IMR-90 (cell line): ENCODE results near the gene DEFB125. TPM values are rescaled to one million over a fixed set of nuclear protein-coding genes. Genes with fewer than 3 reads are reported as not detected.

Experiments used
- ATAC-seq: fragments of 200-7000 bp; cut with Tn5 transposase; 2 replicates; pipeline ENCODE4 v1.9.1; 2020; ENCODE audit warnings: low read depth, mild to moderate bottlenecking, moderate library complexity
- BruUV-seq: library from RNA; stranded (reverse); fragments of 400-500 nt; replicated peaks from 2 replicates; lab custom pipeline; 2021; lab: Mats Ljungman, UMichigan
- CTCF ChIA-PET: fragments of 300-600 bp; formaldehyde crosslinking; extraction: SDS; loops from one replicate; lab custom pipeline; 2021; ENCODE audit warnings: antibody characterized with exemption; lab: Yijun Ruan, JAX
- POLR2A ChIA-PET: fragments of 300-600 bp; sonication (Branson Sonifier 250); formaldehyde crosslinking; loops from one replicate; lab custom pipeline; 2022; ENCODE audit warnings: antibody characterized with exemption; ENCODE audit not compliant: unreplicated experiment; lab: Charles Lee
- DNase-seq: peaks from one replicate; pipeline ENCODE4 v3.0.0; 2013
- H2AFZ ChIP-seq: replicated peaks from 2 replicates; pipeline ENCODE3; 2013; ENCODE audit warnings: low read length, mild to moderate bottlenecking; ENCODE audit not compliant: poor library complexity
- H2AK5ac ChIP-seq: 2 replicates; pipeline ENCODE4 v1.6.1; 2013; ENCODE audit warnings: low read depth, low read length, inconsistent platforms
- H2AK9ac ChIP-seq: replicated peaks from 2 replicates; pipeline ENCODE3; 2013; ENCODE audit warnings: mild to moderate bottlenecking, low read depth, low read length, moderate library complexity; ENCODE audit not compliant: poor library complexity
- H2BK120ac ChIP-seq: 2 replicates; pipeline ENCODE4 v1.6.1; 2013; ENCODE audit warnings: low read depth, low read length, inconsistent platforms
- H2BK15ac ChIP-seq: 3 replicates; pipeline ENCODE4 v1.6.1; 2013; ENCODE audit warnings: low read depth, low read length, inconsistent platforms
- H2BK20ac ChIP-seq: 2 replicates; pipeline ENCODE4 v1.6.1; 2013; ENCODE audit warnings: low read depth, mild to moderate bottlenecking, inconsistent platforms, low read length, moderate library complexity
- H2BK5ac ChIP-seq: 2 replicates; pipeline ENCODE4 v1.6.1; 2013; ENCODE audit warnings: mild to moderate bottlenecking, low read depth, low read length, inconsistent platforms; ENCODE audit not compliant: poor library complexity, severe bottlenecking
- H3K14ac ChIP-seq: replicated peaks from 2 replicates; pipeline ENCODE4 v1.6.1; 2013; ENCODE audit warnings: low read depth, low read length, inconsistent platforms
- H3K18ac ChIP-seq: 2 replicates; pipeline ENCODE4 v1.6.1; 2013; ENCODE audit warnings: low read depth, low read length, control low read depth
- H3K23ac ChIP-seq: 2 replicates; pipeline ENCODE4 v1.6.1; 2013; ENCODE audit warnings: low read depth, low read length, inconsistent platforms
- H3K27ac ChIP-seq: 2 replicates; pipeline ENCODE4 v1.5.1; 2013; ENCODE audit warnings: mild to moderate bottlenecking, control low read depth, low read length; ENCODE audit not compliant: insufficient read depth
- H3K27me3 ChIP-seq: 2 replicates; pipeline ENCODE4 v1.6.1; 2013; ENCODE audit warnings: low read length; ENCODE audit not compliant: control insufficient read depth, insufficient read depth
- H3K36me3 ChIP-seq: 2 replicates; pipeline ENCODE4 v1.6.1; 2013; ENCODE audit warnings: low read length, mixed read lengths; ENCODE audit not compliant: control insufficient read depth, insufficient read depth
- H3K4ac ChIP-seq: 2 replicates; pipeline ENCODE4 v1.6.1; 2013; ENCODE audit warnings: low read depth, low read length, inconsistent platforms
- H3K4me1 ChIP-seq: 2 replicates; pipeline ENCODE4 v1.6.1; 2013; ENCODE audit warnings: low read length, mixed read lengths; ENCODE audit not compliant: control insufficient read depth, insufficient read depth
- H3K4me2 ChIP-seq: 2 replicates; pipeline ENCODE4 v1.6.1; 2013; ENCODE audit warnings: low read depth, mild to moderate bottlenecking, control low read depth, low read length, moderate library complexity
- H3K4me3 ChIP-seq: 2 replicates; pipeline ENCODE4 v1.5.1; 2013; ENCODE audit warnings: low read depth, mild to moderate bottlenecking, control low read depth, low read length, moderate library complexity; ENCODE audit not compliant: insufficient read depth
- H3K56ac ChIP-seq: 2 replicates; pipeline ENCODE4 v1.6.1; 2013; ENCODE audit warnings: low read length, inconsistent platforms; ENCODE audit not compliant: insufficient read depth; ENCODE audit errors: extremely low read depth
- H3K79me1 ChIP-seq, 2 experiments: 2 replicates each; pipeline ENCODE4 v1.6.1; 2013; ENCODE audit warnings: low read length in 2 of 2, inconsistent platforms in 1 of 2, low read depth in 1 of 2
- H3K9ac ChIP-seq: 2 replicates; pipeline ENCODE4 v1.6.1; 2013; ENCODE audit warnings: low read depth, low read length, control low read depth
- H3K9me1 ChIP-seq: 2 replicates; pipeline ENCODE4 v1.6.1; 2013; ENCODE audit warnings: low read length, inconsistent platforms; ENCODE audit not compliant: insufficient read depth
- H3K9me3 ChIP-seq: 2 replicates; pipeline ENCODE4 v1.6.1; 2013; ENCODE audit warnings: low read length; ENCODE audit not compliant: control insufficient read depth, insufficient read depth
- H4K20me1 ChIP-seq: 2 replicates; pipeline ENCODE4 v1.6.1; 2013; ENCODE audit warnings: low read length, inconsistent platforms; ENCODE audit not compliant: insufficient read depth
- H4K5ac ChIP-seq: 2 replicates; pipeline ENCODE4 v1.6.1; 2013; ENCODE audit warnings: mild to moderate bottlenecking, low read depth, low read length, control low read depth
- H4K8ac ChIP-seq, 2 experiments: 2 replicates each; pipeline ENCODE4 v1.6.1; 2013; ENCODE audit warnings: low read depth in 2 of 2, low read length in 2 of 2, control low read depth in 1 of 2, inconsistent platforms in 1 of 2
- H4K91ac ChIP-seq: 2 replicates; pipeline ENCODE4 v1.6.1; 2013; ENCODE audit warnings: low read depth, low read length, inconsistent platforms; ENCODE audit not compliant: insufficient read depth
- BHLHE40 ChIP-seq: fragments of 150-350 bp; IDR thresholded peaks from 2 replicates; pipeline ENCODE4 v1.6.1; 2016; ENCODE audit warnings: mild to moderate bottlenecking, low read depth, low read length
- CEBPB ChIP-seq: IDR thresholded peaks from 2 replicates; pipeline ENCODE4 v1.6.1; 2012; ENCODE audit warnings: low read depth, low read length, improper control_type of control experiment
- CHD1 ChIP-seq: IDR thresholded peaks from 2 replicates; pipeline ENCODE4 v1.6.1; 2012; ENCODE audit warnings: low read depth, low read length, improper control_type of control experiment
- CTCF ChIP-seq: conservative IDR thresholded peaks from 2 replicates; pipeline ENCODE4 v1.5.1; 2012; ENCODE audit warnings: mild to moderate bottlenecking, low read depth, low read length, improper control_type of control experiment
- ELK1 ChIP-seq: fragments of 150-350 bp; IDR thresholded peaks from 2 replicates; pipeline ENCODE4 v1.6.1; 2016; ENCODE audit warnings: low read depth, mild to moderate bottlenecking, low read length, moderate library complexity, borderline replicate concordance
- FOS ChIP-seq: fragments of 150-350 bp; IDR thresholded peaks from 2 replicates; pipeline ENCODE4 v1.6.1; 2016; ENCODE audit warnings: low read depth, low read length
- MAZ ChIP-seq: IDR thresholded peaks from 2 replicates; pipeline ENCODE4 v1.6.1; 2012; ENCODE audit warnings: low read depth, mild to moderate bottlenecking, low read length, improper control_type of control experiment, moderate library complexity, borderline replicate concordance
- MXI1 ChIP-seq: IDR thresholded peaks from 2 replicates; pipeline ENCODE4 v1.6.1; 2012; ENCODE audit warnings: low read depth, mild to moderate bottlenecking, low read length, moderate library complexity, borderline replicate concordance
- NFE2L2 ChIP-seq: fragments of 150-350 bp; IDR thresholded peaks from 2 replicates; pipeline ENCODE4 v1.6.1; 2016; ENCODE audit warnings: low read depth, mild to moderate bottlenecking, low read length
- POLR2A ChIP-seq: IDR thresholded peaks from 2 replicates; pipeline ENCODE4 v1.6.1; 2012; ENCODE audit warnings: mild to moderate bottlenecking, low read depth, low read length
- RAD21 ChIP-seq: IDR thresholded peaks from 2 replicates; pipeline ENCODE4 v1.6.1; 2012; ENCODE audit warnings: low read length, improper control_type of control experiment
- RCOR1 ChIP-seq: IDR thresholded peaks from 2 replicates; pipeline ENCODE4 v1.6.1; 2012; ENCODE audit warnings: mild to moderate bottlenecking, low read length, improper control_type of control experiment; ENCODE audit not compliant: insufficient replicate concordance
- RFX5 ChIP-seq: IDR thresholded peaks from 2 replicates; pipeline ENCODE4 v1.8.0; 2012; ENCODE audit warnings: low read depth, mild to moderate bottlenecking, low read length, moderate library complexity
- SMC3 ChIP-seq: fragments of 150-350 bp; IDR thresholded peaks from 2 replicates; pipeline ENCODE4 v1.6.1; 2016; ENCODE audit warnings: low read depth, mild to moderate bottlenecking, antibody characterized with exemption, low read length, moderate library complexity
- USF2 ChIP-seq: fragments of 150-350 bp; IDR thresholded peaks from 2 replicates; pipeline ENCODE4 v1.6.1; 2017; ENCODE audit warnings: mild to moderate bottlenecking, antibody characterized with exemption, low read length, low read depth
- WGBS, 2 experiments: methylation state at CpG; one replicate each; pipeline versions ENCODE4 v1.1.5 to v1.1.7; 2013; ENCODE audit warnings: missing lambda C conversion rate in 2 of 2; ENCODE audit not compliant: insufficient read length in 1 of 2; ENCODE audit errors: extremely low coverage in 2 of 2; 5-methylcytosine and 5-hydroxymethylcytosine counted together
- dilution Hi-C: fragments of 300-500 bp; cut with HindIII; formaldehyde crosslinking; loops from one replicate; pipeline ENCODE4 v1.14.3; 2018; ENCODE audit warnings: low sequenced_read_pairs; ENCODE audit not compliant: unreplicated experiment
- in situ Hi-C: fragments of 300-500 bp; cut with MboI; formaldehyde crosslinking; loops from 3 replicates; pipeline ENCODE4 v1.14.3; 2019; ENCODE audit warnings: low sequenced_read_pairs, inconsistent platforms, mixed read lengths
- intact Hi-C: fragments of 100-400 bp; cut with micrococcal nuclease; formaldehyde crosslinking; loops from 2 replicates; pipeline ENCODE4 v1.10.0; 2022
- polyA plus RNA-seq, 3 experiments: library from polyadenylated mRNA; depleted of rRNA; stranded (reverse); fragments of >200 nt; gene quantifications; 2 replicates each; pipeline ENCODE4 v1.2.3, GENCODE V29; 2012; ENCODE audit warnings: low replicate concordance in 1 of 3
- total RNA-seq: library from RNA; depleted of rRNA; stranded (reverse); fragments of >200 nt; gene quantifications from 2 replicates; pipeline ENCODE4 v1.2.3, GENCODE V29; 2012

DEFB125 gene
- total and polyA plus RNA-seq, 2 of the 4 experiments (the other 2 are of a cell fraction) = not detected

DNA sequence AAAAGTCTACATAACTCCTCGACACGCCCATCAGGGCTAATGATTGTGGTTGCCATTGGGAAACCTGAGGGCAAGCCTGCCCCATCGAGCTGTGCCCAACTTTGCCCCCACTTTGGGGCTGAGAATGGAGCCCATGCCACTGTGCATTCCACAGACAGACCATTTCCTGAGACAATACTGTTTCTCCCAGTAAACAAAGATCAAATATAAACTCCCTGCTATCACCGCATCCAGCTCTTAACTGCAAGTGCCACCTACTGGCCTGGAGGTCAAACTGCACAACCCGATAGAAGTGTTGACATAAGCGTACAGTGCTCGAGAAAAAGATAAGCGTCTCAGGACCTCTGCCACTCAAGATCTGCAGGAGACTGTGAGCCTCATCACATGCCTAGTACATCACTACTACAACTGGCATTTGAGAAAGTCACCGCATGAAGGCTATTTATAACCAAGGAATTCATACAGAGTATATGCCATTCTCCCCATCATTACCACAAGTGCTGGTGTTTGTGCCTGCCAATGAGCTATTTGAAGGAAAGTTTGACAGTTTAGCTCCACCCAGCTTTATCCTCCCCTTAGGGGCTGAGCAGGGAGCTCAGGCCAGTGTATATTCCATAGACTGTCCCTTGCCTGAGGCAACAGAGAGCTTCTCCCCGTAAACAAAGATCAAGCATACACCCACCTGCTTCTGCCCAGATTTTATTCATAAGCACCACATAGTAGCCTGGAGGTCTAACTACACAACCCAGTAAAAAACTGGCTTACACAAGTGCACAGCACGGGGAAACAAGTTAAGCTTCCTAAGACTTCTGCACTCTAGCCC is 50.4 kb downstream of the DEFB125 start:
- ChIA-PET CTCF (interaction anchor here (0.5 kb wide), 1 partner anchor 196 kb away, joined by 4 read pairs; no protein-coding TSS in a partner anchor), POLR2A (no interaction called here)
- Histone ChIP-seq H3K9ac (no peak overlapping the region), H4K20me1 (no peaks in the 10 kb centered on the region), H3K9me3 (no peaks in the 10 kb centered on the region; the same call in 1 of the 2 replicates), H2AK5ac (no peak overlapping the region), H3K14ac (no peak overlapping the region), H3K9me1 (no peaks in the 10 kb centered on the region), H2BK15ac (no peak overlapping the region), H2AFZ (no peak overlapping the region), H3K4me1 (no peaks in the 10 kb centered on the region), H3K23ac (no peak overlapping the region), H4K8ac (no peak overlapping the region), H3K18ac (no peak overlapping the region), H3K4ac (no peak overlapping the region), H2BK120ac (no peak overlapping the region), H3K79me1 (no peaks in the 10 kb centered on the region), H3K27ac (no peak overlapping the region), H4K5ac (no peak overlapping the region), H3K27me3 (0 out of 2 replicates have a peak, but pooled peaks cover 1% of the 10 kb centered on the region), H3K56ac (no peak overlapping the region), H2BK20ac (no peak overlapping the region), H2AK9ac (no peak overlapping the region), H3K4me2 (no peak overlapping the region), H3K36me3 (no peaks in the 10 kb centered on the region), H4K91ac (no peak overlapping the region), H3K4me3 (no peak overlapping the region), H2BK5ac (no peak overlapping the region)
- 67% methylated on average over 2 of the region's 11 CpGs; no CpG with 5 or more reads in 1 of the 2 experiments for WGBS, 2 experiments
- no peak for DNase-seq
- in situ Hi-C loops = no loop called here
- no peak for ATAC-seq
- no TSS peak for BruUV-seq
- intact Hi-C loops = loop anchor here (2.0 kb wide), 1 partner anchor 19 kb away; no protein-coding TSS in a partner anchor
- dilution Hi-C loops = no loop called here
- TF ChIP-seq USF2 = no peak
- TF ChIP-seq NFE2L2 = no peak
- no peak for TF ChIP-seq CTCF
- no peak for TF ChIP-seq RAD21
- TF ChIP-seq POLR2A = no peak
- TF ChIP-seq MAZ = no peak
- no peak for TF ChIP-seq SMC3
- no peak for TF ChIP-seq CHD1
- no peak for TF ChIP-seq FOS
- no peak for TF ChIP-seq MXI1
- no peak for TF ChIP-seq CEBPB
- TF ChIP-seq RCOR1 = no peak
- no peak for TF ChIP-seq BHLHE40
- no peak for TF ChIP-seq ELK1
- TF ChIP-seq RFX5 = no peak
